Mucosa of descending colon (tissue), 3 donors: ENCODE measurements around the gene ASTN2. TPM values are rescaled to one million over a fixed set of nuclear protein-coding genes. Genes with fewer than 3 reads are reported as not detected.

ENCODE experiments used
- ATAC-seq: fragments of 200-7000 bp; cut with Tn5 transposase; one replicate; pipeline ENCODE4 v1.9.1; 2020; ENCODE audit warnings: mild to moderate bottlenecking, moderate library complexity
- DNase-seq, 3 donors: peaks; one replicate each; pipeline ENCODE4 v3.0.0-alpha.2; 2020
- H3K36me3 ChIP-seq: fragments of 200-600 bp; one replicate; pipeline ENCODE4 v1.8.0; 2021; ENCODE audit warnings: low read depth, mild to moderate bottlenecking
- H3K4me1 ChIP-seq: fragments of 200-600 bp; one replicate; pipeline ENCODE4 v1.8.0; 2021; ENCODE audit warnings: low read depth, mild to moderate bottlenecking
- H3K4me3 ChIP-seq: fragments of 200-600 bp; one replicate; pipeline ENCODE4 v1.8.0; 2021; ENCODE audit warnings: mild to moderate bottlenecking
- H3K9me3 ChIP-seq: fragments of 200-600 bp; one replicate; pipeline ENCODE4 v1.8.0; 2021; ENCODE audit warnings: mild to moderate bottlenecking
- CTCF ChIP-seq: fragments of 200-600 bp; IDR thresholded peaks from one replicate; pipeline ENCODE4 v1.8.0; 2022; ENCODE audit warnings: antibody characterized with exemption, mild to moderate bottlenecking
- intact Hi-C, 2 donors: fragments of 100-400 bp; cut with DNase I in 1 of 2; cut with micrococcal nuclease in 1 of 2; formaldehyde crosslinking; loops; one replicate each; pipeline versions ENCODE4 v1.11.0 to v1.11.1; 2022; cut with DNase I, micrococcal nuclease
- total RNA-seq, 3 donors: library from RNA; stranded (reverse); fragmentation: NEBNext Ultra II Directional in 2 of 3; extraction: Animal tissue kit (Norgen Biotek cat#: 25700) in 2 of 3; gene quantifications; one replicate each; pipeline versions ENCODE4 v1.2.1 to v1.2.4, GENCODE V29; 2021 to 2023
- donor health status: DM: no; HTN: no; CAD: no; lungs with moderate emphysema.
- donor health status: DM: no; HTN: no; CAD: no.
- donor health status: DM: no; HTN: yes; CAD: no.

ASTN2 gene
- total RNA-seq, 3 donors from 2014 or later = 3.5 to 6.1 (median 5.4) TPM

- intact Hi-C loops = no loop called here
- Histone ChIP-seq H3K9me3 (no peaks in the 10 kb centered on the region), H3K4me3 (no peak overlapping the region), H3K36me3 (no peaks in the 10 kb centered on the region), H3K4me1 (no peaks in the 10 kb centered on the region)
- DNase-seq (peak in 1 of 3 donors; percentile 9), ATAC-seq (no peak)
- no peak for TF ChIP-seq CTCF
Measured at GRCh38 chr9:116791326-116791725, 623.5 kb downstream of the ASTN2 start.

- Histone ChIP-seq H3K36me3 (no peaks in the 10 kb centered on the region), H3K4me3 (no peak overlapping the region), H3K9me3 (no peaks in the 10 kb centered on the region), H3K4me1 (no peaks in the 10 kb centered on the region)
- no peak for ATAC-seq
- no peak for TF ChIP-seq CTCF
- intact Hi-C loops = no loop called here
- no peak for DNase-seq
Measured at GRCh38 chr9:116789081-116789480, 625.8 kb downstream of the ASTN2 start.

GRCh38 chr9:116786737-116787136 lies 628.1 kb downstream of the ASTN2 start:
- no peak for DNase-seq
- ATAC-seq = no peak
- intact Hi-C loops = no loop called here
- Histone ChIP-seq H3K4me3 (no peak overlapping the region), H3K4me1 (no peaks in the 10 kb centered on the region), H3K9me3 (no peaks in the 10 kb centered on the region), H3K36me3 (no peaks in the 10 kb centered on the region)
- no peak for TF ChIP-seq CTCF

- intact Hi-C loops = no loop called here
- H3K36me3 ChIP-seq = no peaks in the 10 kb centered on the region
- H3K9me3 ChIP-seq = no peaks in the 10 kb centered on the region
- no peak overlapping the region for H3K4me3 ChIP-seq
- H3K4me1 ChIP-seq = no peaks in the 10 kb centered on the region
- TF ChIP-seq CTCF = no peak
- no peak for DNase-seq
- no peak for ATAC-seq
Measured at GRCh38 chr9:116777116-116777515, 637.7 kb downstream of the ASTN2 start.

GRCh38 chr9:116774421-116775180 lies 640.3 kb downstream of the ASTN2 start:
- Histone ChIP-seq H3K36me3 (no peaks in the 10 kb centered on the region), H3K4me3 (no peak overlapping the region), H3K4me1 (no peaks in the 10 kb centered on the region), H3K9me3 (no peaks in the 10 kb centered on the region)
- DNase-seq = no peak
- intact Hi-C loops = no loop called here
- no peak for ATAC-seq
- TF ChIP-seq CTCF = no peak
